Measurements from ENCODE around the gene SEC24D. TPM values are rescaled to one million over a fixed set of nuclear protein-coding genes. Genes with fewer than 3 reads are reported as not detected.

SEC24D gene
- total RNA-seq, 1 experiment from 2014 or later: 28.4 TPM

GRCh38 chr4:118849867-118850487, 14.1 kb upstream of the SEC24D start:
- BruUV-seq (replicated peaks): no TSS peak
- Mint-ChIP-seq H3K36me3 (ENCODE audit: insufficient read depth, unreplicated experiment) (peaks cover 5% of the 10 kb centered on the region), H3K27me3 (ENCODE audit: unreplicated experiment) (no peaks in the 10 kb centered on the region), H3K4me3 (ENCODE audit: low read depth, unreplicated experiment) (peak overlapping the region; percentile 68), H3K27ac (ENCODE audit: unreplicated experiment) (peak overlapping the region; percentile 64), H3K4me1 (ENCODE audit: low read depth, unreplicated experiment) (peaks cover 11% of the 10 kb centered on the region), H3K9me3 (ENCODE audit: low read depth, unreplicated experiment) (no peaks in the 10 kb centered on the region)
- DNase-seq: no peak
- no peak for TF ChIP-seq CTCF (IDR thresholded peaks at IDR 0.05; ENCODE audit: unreplicated experiment)
- CTCF ChIA-PET: interaction anchor here (0.5 to 0.6 kb wide), 2 partner anchors 75 to 158 kb away, joined by 3 to 5 read pairs; no protein-coding TSS in a partner anchor
- intact Hi-C loops (cut with micrococcal nuclease; ENCODE audit: unreplicated experiment): no loop called here

DNA sequence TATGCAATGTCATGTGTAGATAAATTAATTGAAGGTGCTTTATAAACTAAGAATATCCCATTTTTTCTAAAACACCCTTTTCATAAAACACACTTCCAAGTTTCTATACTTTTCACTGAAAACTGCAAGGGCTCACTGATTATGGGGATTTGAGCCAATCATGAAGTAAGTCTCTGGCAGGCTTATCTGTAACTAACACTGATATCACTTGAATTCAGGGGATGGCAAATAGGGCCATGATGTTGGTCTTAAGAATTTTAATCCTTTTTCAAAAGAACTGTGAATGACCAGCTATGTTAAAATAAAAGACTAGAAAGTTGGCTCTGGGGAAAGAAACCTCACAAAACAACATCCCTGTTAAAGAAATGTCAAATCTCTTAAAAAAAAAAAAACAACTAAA, 13.0 kb upstream of the SEC24D start:
- CTCF ChIA-PET: no interaction called here
- no peak overlapping the region for H3K27ac Mint-ChIP-seq (ENCODE audit: unreplicated experiment)
- no peaks in the 10 kb centered on the region for H3K27me3 Mint-ChIP-seq (ENCODE audit: unreplicated experiment)
- peaks cover 5% of the 10 kb centered on the region for H3K36me3 Mint-ChIP-seq (ENCODE audit: insufficient read depth, unreplicated experiment)
- H3K9me3 Mint-ChIP-seq (ENCODE audit: low read depth, unreplicated experiment): no peaks in the 10 kb centered on the region
- peaks cover 11% of the 10 kb centered on the region for H3K4me1 Mint-ChIP-seq (ENCODE audit: low read depth, unreplicated experiment)
- H3K4me3 Mint-ChIP-seq (ENCODE audit: low read depth, unreplicated experiment): no peak overlapping the region
- intact Hi-C loops (cut with micrococcal nuclease; ENCODE audit: unreplicated experiment): no loop called here
- no peak for DNase-seq
- BruUV-seq (replicated peaks): no TSS peak
- TF ChIP-seq CTCF (IDR thresholded peaks at IDR 0.05; ENCODE audit: unreplicated experiment): no peak

- DNase-seq: no peak
- no peak for TF ChIP-seq CTCF (IDR thresholded peaks at IDR 0.05; ENCODE audit: unreplicated experiment)
- no TSS peak for BruUV-seq (replicated peaks)
- CTCF ChIA-PET: no interaction called here
- intact Hi-C loops (cut with micrococcal nuclease; ENCODE audit: unreplicated experiment): no loop called here
- Mint-ChIP-seq H3K4me1 (ENCODE audit: low read depth, unreplicated experiment) (peaks cover 11% of the 10 kb centered on the region), H3K9me3 (ENCODE audit: low read depth, unreplicated experiment) (no peaks in the 10 kb centered on the region), H3K27ac (ENCODE audit: unreplicated experiment) (no peak overlapping the region), H3K27me3 (ENCODE audit: unreplicated experiment) (no peaks in the 10 kb centered on the region), H3K36me3 (ENCODE audit: insufficient read depth, unreplicated experiment) (peaks cover 5% of the 10 kb centered on the region), H3K4me3 (ENCODE audit: low read depth, unreplicated experiment) (no peak overlapping the region)
These were observed 12.3 kb upstream of the SEC24D start for GRCh38 chr4:118848242-118848641.

- intact Hi-C loops (cut with micrococcal nuclease; ENCODE audit: unreplicated experiment): no loop called here
- Mint-ChIP-seq H3K4me1 (ENCODE audit: low read depth, unreplicated experiment) (peaks cover 11% of the 10 kb centered on the region), H3K9me3 (ENCODE audit: low read depth, unreplicated experiment) (no peaks in the 10 kb centered on the region), H3K27me3 (ENCODE audit: unreplicated experiment) (no peaks in the 10 kb centered on the region), H3K4me3 (ENCODE audit: low read depth, unreplicated experiment) (no peak overlapping the region), H3K27ac (ENCODE audit: unreplicated experiment) (no peak overlapping the region), H3K36me3 (ENCODE audit: insufficient read depth, unreplicated experiment) (peaks cover 5% of the 10 kb centered on the region)
- no peak for TF ChIP-seq CTCF (IDR thresholded peaks at IDR 0.05; ENCODE audit: unreplicated experiment)
- CTCF ChIA-PET: no interaction called here
- BruUV-seq (replicated peaks): no TSS peak
- DNase-seq: no peak
These were observed 11.1 kb upstream of the SEC24D start for GRCh38 chr4:118846979-118847378.

Measured in Calu3 (cell line).